C4-2B (cell line): ENCODE measurements around the gene TULP4.

ENCODE experiments used
- ZFX ChIP-seq: fragments of 450-650 bp; IDR thresholded peaks from 2 replicates; pipeline ENCODE4 v1.6.1; 2017
- TF ChIP-seq, protein P1 (sequence below): fragments of 450-650 bp; conservative IDR thresholded peaks from 2 replicates; pipeline ENCODE4 v1.5.1; 2017; ENCODE audit warnings: mild to moderate bottlenecking

DNA sequence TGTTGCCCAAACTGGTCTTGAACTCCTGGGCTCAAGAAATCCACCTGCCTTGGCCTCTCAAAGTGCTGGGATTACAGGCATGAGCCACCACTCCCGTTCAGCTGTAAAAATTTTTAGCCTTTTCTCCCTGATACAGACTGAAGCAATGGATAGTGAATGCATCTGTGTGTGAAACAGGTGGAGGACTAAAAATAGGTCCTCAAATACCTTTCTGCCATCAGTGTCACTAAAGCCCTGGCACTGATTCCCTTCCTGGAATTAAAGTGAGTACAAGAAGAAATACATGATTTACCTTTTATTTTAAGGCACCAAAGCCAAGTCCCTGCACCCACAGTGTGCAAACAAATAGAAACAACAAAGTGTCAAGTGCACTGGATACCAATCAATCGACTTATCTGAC lies 25.1 kb downstream of the TULP4 start:
- TF ChIP-seq, protein P1, sequence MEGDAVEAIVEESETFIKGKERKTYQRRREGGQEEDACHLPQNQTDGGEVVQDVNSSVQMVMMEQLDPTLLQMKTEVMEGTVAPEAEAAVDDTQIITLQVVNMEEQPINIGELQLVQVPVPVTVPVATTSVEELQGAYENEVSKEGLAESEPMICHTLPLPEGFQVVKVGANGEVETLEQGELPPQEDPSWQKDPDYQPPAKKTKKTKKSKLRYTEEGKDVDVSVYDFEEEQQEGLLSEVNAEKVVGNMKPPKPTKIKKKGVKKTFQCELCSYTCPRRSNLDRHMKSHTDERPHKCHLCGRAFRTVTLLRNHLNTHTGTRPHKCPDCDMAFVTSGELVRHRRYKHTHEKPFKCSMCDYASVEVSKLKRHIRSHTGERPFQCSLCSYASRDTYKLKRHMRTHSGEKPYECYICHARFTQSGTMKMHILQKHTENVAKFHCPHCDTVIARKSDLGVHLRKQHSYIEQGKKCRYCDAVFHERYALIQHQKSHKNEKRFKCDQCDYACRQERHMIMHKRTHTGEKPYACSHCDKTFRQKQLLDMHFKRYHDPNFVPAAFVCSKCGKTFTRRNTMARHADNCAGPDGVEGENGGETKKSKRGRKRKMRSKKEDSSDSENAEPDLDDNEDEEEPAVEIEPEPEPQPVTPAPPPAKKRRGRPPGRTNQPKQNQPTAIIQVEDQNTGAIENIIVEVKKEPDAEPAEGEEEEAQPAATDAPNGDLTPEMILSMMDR, result no peak
- TF ChIP-seq ZFX, result no peak
